H1 (cell line): ENCODE results near the gene MORC2. TPM values are rescaled to one million over a fixed set of nuclear protein-coding genes. Genes with fewer than 3 reads are reported as not detected.

ENCODE experiments used
- POLR2AphosphoS5 ChIP-seq: IDR thresholded peaks from 2 replicates; pipeline ENCODE4 v1.6.1; 2011; ENCODE audit warnings: low read depth, low read length
- RFX5 ChIP-seq: IDR thresholded peaks from 2 replicates; pipeline ENCODE4 v1.6.1; 2011; ENCODE audit warnings: low read depth, low read length, improper control_type of control experiment, borderline replicate concordance
- SP2 ChIP-seq: IDR thresholded peaks from 2 replicates; pipeline ENCODE4 v1.6.1; 2012; ENCODE audit warnings: mild to moderate bottlenecking, low read length, inconsistent platforms
- polyA plus RNA-seq, 7 experiments: library from polyadenylated mRNA; depleted of rRNA in 3 of 7; stranded (reverse) in 5 of 7; unstranded in 2 of 7; fragments of >200 nt in 5 of 7; fragments of 200-250 nt in 2 of 7; gene quantifications; 1 replicate in 5 of 7; 2 replicates in 1 of 7; 4 replicates in 1 of 7; pipeline versions ENCODE4 v1.2.1 to v1.2.3, GENCODE V29; 2011 to 2013; ENCODE audit warnings: missing spikeins in 2 of 7, mixed read lengths in 2 of 7
- total RNA-seq: library from RNA; stranded (reverse); fragmentation: NEBNext Ultra II Directional; extraction: Animal tissue kit (Norgen Biotek cat#: 25700); gene quantifications from 2 replicates; pipeline ENCODE4 v1.2.1, GENCODE V29; 2021

Gene MORC2
- total and polyA plus RNA-seq, 2 of the 8 experiments (the other 6 are each of a cell fraction or from before 2014, with no cell fraction given): 15.4 to 68.0 TPM

GRCh38 chr22:30890686-30891442 is 77.7 kb downstream of the MORC2 start (continued):
- TF ChIP-seq POLR2AphosphoS5 (no peak; the same call in 1 of the 2 replicates), SP2 (no peak), RFX5 (no peak)
